K562 (cell line): ENCODE results near the gene MAPT. TPM values are rescaled to one million over a fixed set of nuclear protein-coding genes. Genes with fewer than 3 reads are reported as not detected.
A peak's percentile ranks its signal among the peaks of the same experiment; 100 is the strongest.

Experiments used
- BCOR ChIP-seq: fragments of 450-650 bp; IDR thresholded peaks from 2 replicates; pipeline ENCODE4 v1.6.1; 2016
- CAMTA2 ChIP-seq: fragments of 250-450 bp; sonication (Bioruptor Pico); conservative IDR thresholded peaks from 2 replicates; pipeline ENCODE4 v1.5.1; 2022
- CHD2 ChIP-seq: IDR thresholded peaks from 2 replicates; pipeline ENCODE4 v1.6.1; 2011; ENCODE audit warnings: low read depth, low read length
- DEAF1 ChIP-seq: fragments of 450-650 bp; formaldehyde crosslinking; IDR thresholded peaks from 2 replicates; pipeline ENCODE4 v1.4.0; 2020; ENCODE audit warnings: mild to moderate bottlenecking, moderate library complexity
- HMBOX1 ChIP-seq: sonication (generic); IDR thresholded peaks from 2 replicates; pipeline ENCODE4 v1.6.1; 2016
- HOXB6 ChIP-seq: fragments of 250-450 bp; sonication (Bioruptor Pico); IDR thresholded peaks from 2 replicates; pipeline ENCODE4 v1.5.1; 2022; ENCODE audit warnings: mild to moderate bottlenecking, borderline replicate concordance
- KLF10 ChIP-seq: fragments of 250-450 bp; sonication (Bioruptor Pico); IDR thresholded peaks from 2 replicates; pipeline ENCODE4 v1.6.1; 2021; ENCODE audit warnings: matching md5 sums
- MAZ ChIP-seq, 2 experiments: fragments of 450-650 bp in 1 of 2; sonication (generic) in 1 of 2; formaldehyde crosslinking; IDR thresholded peaks in 1 of 2; conservative IDR thresholded peaks in 1 of 2; 2 replicates each; pipeline versions ENCODE4 v1.4.0 to v1.5.0; 2020; ENCODE audit warnings: mild to moderate bottlenecking in 1 of 2, missing genetic modification reagents in 1 of 2
- SUPT5H ChIP-seq: fragments of 450-650 bp; IDR thresholded peaks from 2 replicates; pipeline ENCODE4 v1.6.1; 2016
- TEAD1 ChIP-seq, 2 experiments: fragments of 450-650 bp in 1 of 2; sonication (generic) in 1 of 2; formaldehyde crosslinking; IDR thresholded peaks; 2 replicates each; pipeline versions ENCODE4 v1.4.0 to v1.8.0; 2020 to 2022; ENCODE audit warnings: mild to moderate bottlenecking in 2 of 2, missing genetic modification reagents in 1 of 2
- XRCC3 ChIP-seq: fragments of 450-650 bp; IDR thresholded peaks from 2 replicates; pipeline ENCODE4 v1.6.1; 2017; ENCODE audit warnings: mild to moderate bottlenecking, moderate library complexity
- ZBTB1 ChIP-seq: sonication (generic); formaldehyde crosslinking; IDR thresholded peaks from 2 replicates; pipeline ENCODE4 v1.8.1; 2023; ENCODE audit warnings: missing genetic modification reagents, low read depth, mild to moderate bottlenecking, borderline replicate concordance
- ZNF282 ChIP-seq: sonication (generic); formaldehyde crosslinking; IDR thresholded peaks from 2 replicates; pipeline ENCODE4 v1.8.1; 2023; ENCODE audit warnings: missing genetic modification reagents
- ZNF512 ChIP-seq: IDR thresholded peaks from 2 replicates; pipeline ENCODE4 v1.6.1; 2016; ENCODE audit warnings: missing genetic modification characterization, missing compliant biosample characterization
- ZNF696 ChIP-seq: fragments of 250-450 bp; sonication (Bioruptor Pico); conservative IDR thresholded peaks from 2 replicates; pipeline ENCODE4 v1.4.0; 2020; ENCODE audit warnings: mild to moderate bottlenecking, moderate library complexity
- polyA plus RNA-seq, 8 experiments: library from polyadenylated mRNA; depleted of rRNA in 4 of 8; stranded (reverse) in 5 of 8; unstranded in 3 of 8; fragments of >200 nt; fragmentation: Nextera tagmentation in 2 of 8; fragmentation: Illumina TruSeq in 1 of 8; extraction: Ambion mirVana in 2 of 8; extraction: Trizol in 1 of 8; gene quantifications; 2 replicates each; pipeline versions ENCODE4 v1.2.1 to v1.2.3, GENCODE V29; 2011 to 2014; ENCODE audit warnings: inconsistent platforms in 1 of 8, missing spikeins in 1 of 8
- total RNA-seq, 7 experiments: library from RNA; depleted of rRNA in 6 of 7; stranded (reverse); fragments of >200 nt in 6 of 7; fragmentation: Illumina TruSeq in 2 of 7; extraction: Trizol in 2 of 7; gene quantifications; 2 replicates each; pipeline versions ENCODE4 v1.2.1 to v1.2.3, GENCODE V29; 2011 to 2021; ENCODE audit warnings: low replicate concordance in 1 of 7
- TF ChIP-seq, protein P1 (sequence below): IDR thresholded peaks from 2 replicates; pipeline ENCODE4 v1.6.1; 2011; ENCODE audit warnings: borderline replicate concordance, low read depth, mild to moderate bottlenecking, moderate library complexity, low read length; ENCODE audit not compliant: insufficient read depth, poor library complexity, severe bottlenecking
- TF ChIP-seq, protein P2 (sequence below): fragments of 450-650 bp; formaldehyde crosslinking; IDR thresholded peaks from 2 replicates; pipeline ENCODE4 v1.4.0; 2022; ENCODE audit warnings: mild to moderate bottlenecking, moderate library complexity
- TF ChIP-seq, protein P3 (sequence below): sonication (generic); formaldehyde crosslinking; IDR thresholded peaks from 2 replicates; pipeline ENCODE4 v1.8.1; 2023; ENCODE audit warnings: mild to moderate bottlenecking, missing genetic modification reagents

The MAPT gene
- total and polyA plus RNA-seq, 9 of the 15 experiments (the other 6 are each of a cell fraction or from before 2014, with no cell fraction given) = 0.04 to 1.1 (median 0.36) TPM

DNA sequence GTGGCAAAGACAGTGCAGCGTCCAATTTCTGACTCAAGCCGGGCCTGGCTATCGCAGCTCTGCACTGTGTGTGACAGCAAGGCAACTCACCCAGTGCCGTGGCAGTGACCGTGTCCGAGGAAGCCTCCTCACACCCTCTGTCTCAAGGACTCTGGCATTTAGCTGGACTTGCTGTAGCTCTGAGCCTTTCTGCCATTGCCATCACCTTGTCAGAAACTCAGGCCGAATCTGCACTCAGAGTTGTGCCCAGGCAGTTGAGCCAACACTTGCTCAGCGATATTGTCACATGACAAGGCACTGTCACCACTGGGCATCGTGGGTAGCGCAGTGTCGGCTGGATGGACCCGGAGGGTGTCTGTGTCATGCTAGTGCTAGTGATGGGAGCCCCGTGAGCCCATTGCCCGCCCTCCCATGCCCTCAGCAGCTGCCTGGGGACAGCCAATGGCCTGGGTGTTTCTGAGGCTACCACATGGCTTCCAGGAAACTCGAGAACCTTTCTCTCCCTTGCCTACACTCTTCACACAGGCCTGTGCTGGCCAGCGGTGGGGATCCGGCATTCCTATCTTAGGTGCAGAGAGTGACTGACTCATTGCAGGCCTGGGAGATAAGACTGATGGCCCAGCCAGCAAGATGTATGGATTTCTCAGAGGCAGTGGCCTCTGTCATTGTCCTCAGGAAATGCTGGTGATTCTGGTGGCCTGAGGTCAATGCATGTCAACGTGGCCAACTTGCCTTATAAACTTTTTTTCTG is 82.6 kb downstream of the MAPT start (continued):
- TF ChIP-seq, protein P1, sequence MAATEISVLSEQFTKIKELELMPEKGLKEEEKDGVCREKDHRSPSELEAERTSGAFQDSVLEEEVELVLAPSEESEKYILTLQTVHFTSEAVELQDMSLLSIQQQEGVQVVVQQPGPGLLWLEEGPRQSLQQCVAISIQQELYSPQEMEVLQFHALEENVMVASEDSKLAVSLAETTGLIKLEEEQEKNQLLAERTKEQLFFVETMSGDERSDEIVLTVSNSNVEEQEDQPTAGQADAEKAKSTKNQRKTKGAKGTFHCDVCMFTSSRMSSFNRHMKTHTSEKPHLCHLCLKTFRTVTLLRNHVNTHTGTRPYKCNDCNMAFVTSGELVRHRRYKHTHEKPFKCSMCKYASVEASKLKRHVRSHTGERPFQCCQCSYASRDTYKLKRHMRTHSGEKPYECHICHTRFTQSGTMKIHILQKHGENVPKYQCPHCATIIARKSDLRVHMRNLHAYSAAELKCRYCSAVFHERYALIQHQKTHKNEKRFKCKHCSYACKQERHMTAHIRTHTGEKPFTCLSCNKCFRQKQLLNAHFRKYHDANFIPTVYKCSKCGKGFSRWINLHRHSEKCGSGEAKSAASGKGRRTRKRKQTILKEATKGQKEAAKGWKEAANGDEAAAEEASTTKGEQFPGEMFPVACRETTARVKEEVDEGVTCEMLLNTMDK = no peak
- TF ChIP-seq, protein P2, sequence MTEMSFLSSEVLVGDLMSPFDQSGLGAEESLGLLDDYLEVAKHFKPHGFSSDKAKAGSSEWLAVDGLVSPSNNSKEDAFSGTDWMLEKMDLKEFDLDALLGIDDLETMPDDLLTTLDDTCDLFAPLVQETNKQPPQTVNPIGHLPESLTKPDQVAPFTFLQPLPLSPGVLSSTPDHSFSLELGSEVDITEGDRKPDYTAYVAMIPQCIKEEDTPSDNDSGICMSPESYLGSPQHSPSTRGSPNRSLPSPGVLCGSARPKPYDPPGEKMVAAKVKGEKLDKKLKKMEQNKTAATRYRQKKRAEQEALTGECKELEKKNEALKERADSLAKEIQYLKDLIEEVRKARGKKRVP (CRISPR knock-in tag) = 0 out of 2 replicates have a peak, but pooled peaks have one; percentile 15
- TF ChIP-seq DEAF1 (no peak), KLF10 (no peak), HOXB6 (CRISPR knock-in tag) (no peak), BCOR (no peak), ZBTB1 (CRISPR knock-in tag) (no peak), TEAD1 (CRISPR knock-in tag; IDR thresholded peaks at IDR 0.05) (peak; percentile 37 to 69; a peak in 2 of 4 replicates), MAZ (CRISPR knock-in tag; conservative IDR thresholded peaks at IDR 0.05 in 1 of 2, IDR thresholded peaks at IDR 0.05 in 1 of 2) (peak; percentile 63 to 80), SUPT5H (no peak; the same call in 1 of the 2 replicates), XRCC3 (no peak), ZNF282 (no peak), ZNF512 (no peak), ZNF696 (no peak), CHD2 (no peak), HMBOX1 (no peak), CAMTA2 (CRISPR knock-in tag) (no peak)
- TF ChIP-seq, protein P3, sequence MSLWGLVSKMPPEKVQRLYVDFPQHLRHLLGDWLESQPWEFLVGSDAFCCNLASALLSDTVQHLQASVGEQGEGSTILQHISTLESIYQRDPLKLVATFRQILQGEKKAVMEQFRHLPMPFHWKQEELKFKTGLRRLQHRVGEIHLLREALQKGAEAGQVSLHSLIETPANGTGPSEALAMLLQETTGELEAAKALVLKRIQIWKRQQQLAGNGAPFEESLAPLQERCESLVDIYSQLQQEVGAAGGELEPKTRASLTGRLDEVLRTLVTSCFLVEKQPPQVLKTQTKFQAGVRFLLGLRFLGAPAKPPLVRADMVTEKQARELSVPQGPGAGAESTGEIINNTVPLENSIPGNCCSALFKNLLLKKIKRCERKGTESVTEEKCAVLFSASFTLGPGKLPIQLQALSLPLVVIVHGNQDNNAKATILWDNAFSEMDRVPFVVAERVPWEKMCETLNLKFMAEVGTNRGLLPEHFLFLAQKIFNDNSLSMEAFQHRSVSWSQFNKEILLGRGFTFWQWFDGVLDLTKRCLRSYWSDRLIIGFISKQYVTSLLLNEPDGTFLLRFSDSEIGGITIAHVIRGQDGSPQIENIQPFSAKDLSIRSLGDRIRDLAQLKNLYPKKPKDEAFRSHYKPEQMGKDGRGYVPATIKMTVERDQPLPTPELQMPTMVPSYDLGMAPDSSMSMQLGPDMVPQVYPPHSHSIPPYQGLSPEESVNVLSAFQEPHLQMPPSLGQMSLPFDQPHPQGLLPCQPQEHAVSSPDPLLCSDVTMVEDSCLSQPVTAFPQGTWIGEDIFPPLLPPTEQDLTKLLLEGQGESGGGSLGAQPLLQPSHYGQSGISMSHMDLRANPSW (CRISPR knock-in tag) = no peak
